Renal cortical epithelial cell (primary cell): ENCODE measurements around the gene RPL15. TPM values are rescaled to one million over a fixed set of nuclear protein-coding genes. Genes with fewer than 3 reads are reported as not detected.
"Not testable (repeated sequence)": the region's sequence is repeated elsewhere in the genome, so short reads cannot be mapped to it uniquely, and the experiment has no call there.

ENCODE experiments used
- DNase-seq: peaks from one replicate; pipeline ENCODE4 v3.0.0-alpha.2; 2011; ENCODE audit warnings: low read depth
- total RNA-seq: library from RNA; depleted of rRNA; stranded (reverse); fragments of >200 nt; gene quantifications from 2 replicates; pipeline ENCODE4 v1.2.3, GENCODE V29; 2014

The RPL15 gene
- total RNA-seq, result 1,175 and 2,297 TPM in 2 replicates

GRCh38 chr3:23916886-23917678 lies at the start of gene RPL15, which contains the start of gene NKIRAS1:
Gene RPL15 (plus strand): TSS chr3:23917132. CDS start chr3:23917860, 728 bp downstream.
Gene NKIRAS1 (minus strand): TSS chr3:23916990. CDS start chr3:23910904, 6,086 bp downstream.
- DNase-seq, result peak; percentile 89

- no peak for DNase-seq
Measured at GRCh38 chr3:23867400-23867799, 49.5 kb upstream of the RPL15 start.

GRCh38 chr3:23867838-23868237 lies 49.1 kb upstream of the RPL15 start:
- DNase-seq, result no peak

GRCh38 chr3:23869977-23870662 lies 46.8 kb upstream of the RPL15 start:
- DNase-seq, result no peak

GRCh38 chr3:23870663-23871043 lies 46.3 kb upstream of the RPL15 start:
- DNase-seq, result not testable (repeated sequence)

GRCh38 chr3:23871361-23871760 lies 45.6 kb upstream of the RPL15 start:
- DNase-seq, result not testable (repeated sequence)

- no peak for DNase-seq
Measured at GRCh38 chr3:23872330-23872729, 44.6 kb upstream of the RPL15 start.

GRCh38 chr3:23873941-23874340 lies 43.0 kb upstream of the RPL15 start:
- DNase-seq, result no peak

GRCh38 chr3:23874359-23875112 lies 42.4 kb upstream of the RPL15 start:
- DNase-seq, result peak; percentile 63

GRCh38 chr3:23875113-23875725 lies 41.7 kb upstream of the RPL15 start:
- DNase-seq, result no peak

- DNase-seq, result no peak
Measured at GRCh38 chr3:23876923-23877322, 40.0 kb upstream of the RPL15 start.

GRCh38 chr3:23877329-23877980 lies 39.5 kb upstream of the RPL15 start:
- peak; percentile 89 for DNase-seq

- DNase-seq, result no peak
Measured at GRCh38 chr3:23879485-23879884, 37.4 kb upstream of the RPL15 start.

GRCh38 chr3:23880703-23881339 lies 36.1 kb upstream of the RPL15 start:
- DNase-seq, result no peak

- not testable (repeated sequence) for DNase-seq
Measured at GRCh38 chr3:23881993-23882392, 34.9 kb upstream of the RPL15 start.

GRCh38 chr3:23882487-23882918 lies 34.4 kb upstream of the RPL15 start:
- DNase-seq, result no peak

- DNase-seq, result no peak
Measured at GRCh38 chr3:23884481-23884880, 32.5 kb upstream of the RPL15 start.

GRCh38 chr3:23885210-23885609 lies 31.7 kb upstream of the RPL15 start:
- no peak for DNase-seq

GRCh38 chr3:23886311-23886710 lies 30.6 kb upstream of the RPL15 start:
- DNase-seq, result no peak

- DNase-seq, result peak; percentile 59
Measured at GRCh38 chr3:23888617-23889228, 28.2 kb upstream of the RPL15 start.
